Measurements from ENCODE around the gene C20orf144.

DNA sequence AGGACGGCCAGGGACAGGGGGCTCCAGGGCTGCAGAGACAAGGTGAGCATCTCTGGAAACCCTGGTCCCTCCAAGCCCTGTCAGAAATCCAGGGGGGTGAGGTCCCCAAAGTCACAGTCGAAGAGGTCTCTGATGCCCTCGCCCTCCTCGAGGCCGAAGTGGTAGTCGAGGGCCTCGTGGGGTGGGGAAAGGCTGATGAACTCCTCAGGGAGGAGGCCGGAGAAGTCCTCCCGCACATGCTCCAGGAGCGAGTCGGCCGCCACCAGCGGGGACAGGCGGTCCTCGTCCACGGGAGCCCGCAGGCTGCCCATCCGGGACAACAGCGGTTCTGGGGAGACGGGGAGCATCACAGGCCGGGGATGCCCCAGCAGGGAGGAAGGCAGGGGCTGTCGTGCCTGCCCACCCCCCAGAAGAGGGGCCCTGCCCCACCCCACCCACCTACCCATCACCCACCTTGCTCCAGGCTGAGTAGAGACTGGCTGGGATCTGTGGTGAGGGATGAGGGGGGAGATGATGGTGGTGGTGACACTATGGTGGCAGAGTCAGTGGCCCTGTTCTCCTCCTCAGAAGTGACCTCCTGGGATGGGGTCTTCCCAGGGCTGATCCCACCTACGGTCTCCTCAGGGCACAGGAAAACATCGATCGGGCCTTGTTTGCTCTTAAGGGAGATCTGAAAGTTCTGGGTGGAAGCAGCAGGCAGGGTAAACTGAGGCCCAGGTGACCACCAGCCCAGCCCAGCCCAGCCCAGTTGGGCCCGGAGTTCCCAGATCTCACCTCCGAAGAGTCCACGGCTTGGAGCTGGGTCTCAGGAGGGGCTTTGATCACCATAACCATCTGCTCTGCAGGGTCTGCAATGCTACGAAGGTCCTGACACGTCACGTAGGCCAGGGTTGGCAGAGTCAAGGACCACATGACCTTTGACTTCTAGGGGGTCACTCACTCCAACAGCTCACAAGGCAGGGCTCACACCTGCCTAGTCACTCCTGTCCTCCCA, 14.8 kb downstream of the C20orf144 start:
- TF ChIP-seq, protein P1, sequence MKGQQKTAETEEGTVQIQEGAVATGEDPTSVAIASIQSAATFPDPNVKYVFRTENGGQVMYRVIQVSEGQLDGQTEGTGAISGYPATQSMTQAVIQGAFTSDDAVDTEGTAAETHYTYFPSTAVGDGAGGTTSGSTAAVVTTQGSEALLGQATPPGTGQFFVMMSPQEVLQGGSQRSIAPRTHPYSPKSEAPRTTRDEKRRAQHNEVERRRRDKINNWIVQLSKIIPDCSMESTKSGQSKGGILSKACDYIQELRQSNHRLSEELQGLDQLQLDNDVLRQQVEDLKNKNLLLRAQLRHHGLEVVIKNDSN (IDR thresholded peaks at IDR 0.05), result no peak
- TF ChIP-seq RAD21 (IDR thresholded peaks at IDR 0.05; ENCODE audit: low read depth) (no peak), TAF1 (IDR thresholded peaks at IDR 0.05; ENCODE audit: low read depth) (no peak), EP300 (IDR thresholded peaks at IDR 0.05; ENCODE audit: borderline replicate concordance) (no peak)
- TF ChIP-seq, protein P2, sequence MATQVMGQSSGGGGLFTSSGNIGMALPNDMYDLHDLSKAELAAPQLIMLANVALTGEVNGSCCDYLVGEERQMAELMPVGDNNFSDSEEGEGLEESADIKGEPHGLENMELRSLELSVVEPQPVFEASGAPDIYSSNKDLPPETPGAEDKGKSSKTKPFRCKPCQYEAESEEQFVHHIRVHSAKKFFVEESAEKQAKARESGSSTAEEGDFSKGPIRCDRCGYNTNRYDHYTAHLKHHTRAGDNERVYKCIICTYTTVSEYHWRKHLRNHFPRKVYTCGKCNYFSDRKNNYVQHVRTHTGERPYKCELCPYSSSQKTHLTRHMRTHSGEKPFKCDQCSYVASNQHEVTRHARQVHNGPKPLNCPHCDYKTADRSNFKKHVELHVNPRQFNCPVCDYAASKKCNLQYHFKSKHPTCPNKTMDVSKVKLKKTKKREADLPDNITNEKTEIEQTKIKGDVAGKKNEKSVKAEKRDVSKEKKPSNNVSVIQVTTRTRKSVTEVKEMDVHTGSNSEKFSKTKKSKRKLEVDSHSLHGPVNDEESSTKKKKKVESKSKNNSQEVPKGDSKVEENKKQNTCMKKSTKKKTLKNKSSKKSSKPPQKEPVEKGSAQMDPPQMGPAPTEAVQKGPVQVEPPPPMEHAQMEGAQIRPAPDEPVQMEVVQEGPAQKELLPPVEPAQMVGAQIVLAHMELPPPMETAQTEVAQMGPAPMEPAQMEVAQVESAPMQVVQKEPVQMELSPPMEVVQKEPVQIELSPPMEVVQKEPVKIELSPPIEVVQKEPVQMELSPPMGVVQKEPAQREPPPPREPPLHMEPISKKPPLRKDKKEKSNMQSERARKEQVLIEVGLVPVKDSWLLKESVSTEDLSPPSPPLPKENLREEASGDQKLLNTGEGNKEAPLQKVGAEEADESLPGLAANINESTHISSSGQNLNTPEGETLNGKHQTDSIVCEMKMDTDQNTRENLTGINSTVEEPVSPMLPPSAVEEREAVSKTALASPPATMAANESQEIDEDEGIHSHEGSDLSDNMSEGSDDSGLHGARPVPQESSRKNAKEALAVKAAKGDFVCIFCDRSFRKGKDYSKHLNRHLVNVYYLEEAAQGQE (IDR thresholded peaks at IDR 0.05; ENCODE audit: low read depth), result no peak

Measured in Ishikawa (cell line).